ENCODE results near the gene SBF1.

Gene SBF1

GRCh38 chr22:50483106-50483505 lies 8.3 kb upstream of the SBF1 start:
- Histone ChIP-seq H3K9me3 (ENCODE audit: insufficient read depth, low read length) (no peaks in the 10 kb centered on the region), H3K4me3 (ENCODE audit: insufficient read length, low read depth) (no peak overlapping the region), H3K9ac (ENCODE audit: insufficient read length, low read depth) (no peak overlapping the region), H3K27me3 (ENCODE audit: insufficient read depth, insufficient read length) (peaks cover 21% of the 10 kb centered on the region), H3K36me3 (ENCODE audit: insufficient read depth, insufficient read length, low read length) (peaks cover 3% of the 10 kb centered on the region), H3K4me1 (ENCODE audit: insufficient read depth, insufficient read length) (peaks cover 10% of the 10 kb centered on the region)
- DNase-seq (ENCODE audit: low read depth, low spot score) = no peak
- TF ChIP-seq ZNF274 (IDR thresholded peaks at IDR 0.05; ENCODE audit: low read depth, low read length) (no peak), YY1 (IDR thresholded peaks at IDR 0.05; ENCODE audit: insufficient read depth, insufficient read length) (no peak), SUZ12 (IDR thresholded peaks at IDR 0.05; ENCODE audit: extremely low read depth, insufficient read depth, insufficient read length) (no peak)

DNA sequence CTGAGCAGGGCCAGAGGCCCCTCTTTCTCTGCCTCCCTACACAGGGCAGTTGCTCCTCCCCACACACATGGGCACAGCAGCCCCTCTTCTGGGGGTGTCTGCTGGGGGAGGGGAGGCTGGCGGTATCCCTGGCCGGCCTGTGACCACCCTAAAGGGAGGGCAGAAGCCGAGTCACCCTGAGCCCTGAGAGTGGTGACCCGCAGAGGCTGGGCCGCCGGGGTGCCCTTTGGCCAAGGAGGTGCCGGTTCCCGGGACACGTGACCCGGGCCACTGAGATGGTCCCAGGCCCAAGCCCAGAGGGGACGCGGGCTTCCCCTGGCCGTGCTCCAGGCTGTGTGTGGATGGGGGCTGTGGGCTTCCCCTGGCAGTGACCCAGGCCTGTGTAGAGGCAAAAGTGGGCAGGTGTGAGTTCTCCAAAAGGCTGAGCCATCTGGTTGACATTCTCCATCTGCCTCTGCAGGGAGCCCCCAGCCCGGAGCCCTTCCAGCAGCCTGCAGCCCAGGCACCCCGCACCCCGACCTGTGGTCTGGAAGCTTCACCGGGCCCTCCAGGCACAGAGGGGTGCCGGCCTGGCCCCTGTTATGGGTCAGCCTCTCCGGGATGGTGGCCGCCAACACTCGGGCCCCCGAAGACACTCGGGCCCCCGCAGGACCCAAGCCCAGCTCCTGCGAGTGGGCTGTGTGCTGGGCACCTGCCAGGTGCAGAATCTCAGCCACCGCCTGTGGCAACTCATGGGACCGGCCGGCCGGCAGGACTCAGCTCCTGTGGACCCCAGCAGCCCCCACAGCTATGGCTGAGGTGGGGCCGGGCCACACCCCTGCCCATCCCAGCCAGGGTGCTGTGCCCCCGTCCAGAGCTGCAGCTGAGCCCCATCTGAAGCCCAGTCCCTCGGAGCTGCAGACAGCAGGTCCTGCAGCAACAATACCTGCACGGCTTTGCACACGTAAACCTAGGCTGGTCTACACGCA lies 7.6 kb upstream of the SBF1 start:
- Histone ChIP-seq H3K4me1 (ENCODE audit: insufficient read depth, insufficient read length) (peaks cover 13% of the 10 kb centered on the region), H3K9ac (ENCODE audit: insufficient read length, low read depth) (peak overlapping the region; percentile 67), H3K27me3 (ENCODE audit: insufficient read depth, insufficient read length) (peaks cover 21% of the 10 kb centered on the region), H3K36me3 (ENCODE audit: insufficient read depth, insufficient read length, low read length) (peaks cover 3% of the 10 kb centered on the region), H3K9me3 (ENCODE audit: insufficient read depth, low read length) (no peaks in the 10 kb centered on the region), H3K4me3 (ENCODE audit: insufficient read length, low read depth) (peak overlapping the region; percentile 50)
- TF ChIP-seq YY1 (IDR thresholded peaks at IDR 0.05; ENCODE audit: insufficient read depth, insufficient read length) (no peak), ZNF274 (IDR thresholded peaks at IDR 0.05; ENCODE audit: low read depth, low read length) (no peak), SUZ12 (IDR thresholded peaks at IDR 0.05; ENCODE audit: extremely low read depth, insufficient read depth, insufficient read length) (no peak)
- DNase-seq (ENCODE audit: low read depth, low spot score) = no peak

GRCh38 chr22:50481440-50482106 lies 6.7 kb upstream of the SBF1 start, which contains the start of gene ADM2:
ADM2 (plus strand) TSS chr22:50481543; CDS start chr22:50481848, 305 bp downstream.
- TF ChIP-seq ZNF274 (IDR thresholded peaks at IDR 0.05; ENCODE audit: low read depth, low read length) (no peak), YY1 (IDR thresholded peaks at IDR 0.05; ENCODE audit: insufficient read depth, insufficient read length) (no peak), SUZ12 (IDR thresholded peaks at IDR 0.05; ENCODE audit: extremely low read depth, insufficient read depth, insufficient read length) (no peak)
- DNase-seq (ENCODE audit: low read depth, low spot score) = no peak

GRCh38 chr22:50481045-50481439 lies 6.2 kb upstream of the SBF1 start:
- peaks cover 3% of the 10 kb centered on the region for H3K36me3 ChIP-seq (ENCODE audit: insufficient read depth, insufficient read length, low read length)
- DNase-seq (ENCODE audit: low read depth, low spot score) = no peak
- peak overlapping the region; percentile 64 for H3K9ac ChIP-seq (ENCODE audit: insufficient read length, low read depth)
- no peaks in the 10 kb centered on the region for H3K9me3 ChIP-seq (ENCODE audit: insufficient read depth, low read length)
- peaks cover 16% of the 10 kb centered on the region for H3K4me1 ChIP-seq (ENCODE audit: insufficient read depth, insufficient read length)
- TF ChIP-seq SUZ12 (IDR thresholded peaks at IDR 0.05; ENCODE audit: extremely low read depth, insufficient read depth, insufficient read length) (no peak), YY1 (IDR thresholded peaks at IDR 0.05; ENCODE audit: insufficient read depth, insufficient read length) (no peak), ZNF274 (IDR thresholded peaks at IDR 0.05; ENCODE audit: low read depth, low read length) (no peak)
- H3K4me3 ChIP-seq (ENCODE audit: insufficient read length, low read depth) = peak overlapping the region; percentile 50
- H3K27me3 ChIP-seq (ENCODE audit: insufficient read depth, insufficient read length) = peaks cover 21% of the 10 kb centered on the region

More at GRCh38 chr22:50481440-50482106, 6.7 kb upstream of the SBF1 start, which contains the start of gene ADM2:
- peaks cover 16% of the 10 kb centered on the region for H3K4me1 ChIP-seq (ENCODE audit: insufficient read depth, insufficient read length)
- H3K27me3 ChIP-seq (ENCODE audit: insufficient read depth, insufficient read length) = peaks cover 21% of the 10 kb centered on the region
- H3K9me3 ChIP-seq (ENCODE audit: insufficient read depth, low read length) = no peaks in the 10 kb centered on the region
- H3K4me3 ChIP-seq (ENCODE audit: insufficient read length, low read depth) = peak within 1 kb of the TSS; percentile 50
- H3K36me3 ChIP-seq (ENCODE audit: insufficient read depth, insufficient read length, low read length) = peaks cover 3% of the 10 kb centered on the region
- peak within 1 kb of the TSS; percentile 67 for H3K9ac ChIP-seq (ENCODE audit: insufficient read length, low read depth)

- TF ChIP-seq ZNF274 (IDR thresholded peaks at IDR 0.05; ENCODE audit: low read depth, low read length) = no peak
- TF ChIP-seq SUZ12 (IDR thresholded peaks at IDR 0.05; ENCODE audit: extremely low read depth, insufficient read depth, insufficient read length) = no peak
- peaks cover 3% of the 10 kb centered on the region for H3K36me3 ChIP-seq (ENCODE audit: insufficient read depth, insufficient read length, low read length)
- no peak for DNase-seq (ENCODE audit: low read depth, low spot score)
- H3K9me3 ChIP-seq (ENCODE audit: insufficient read depth, low read length) = no peaks in the 10 kb centered on the region
- peaks cover 25% of the 10 kb centered on the region for H3K27me3 ChIP-seq (ENCODE audit: insufficient read depth, insufficient read length)
- H3K4me3 ChIP-seq (ENCODE audit: insufficient read length, low read depth) = no peak overlapping the region
- H3K9ac ChIP-seq (ENCODE audit: insufficient read length, low read depth) = no peak overlapping the region
- peaks cover 20% of the 10 kb centered on the region for H3K4me1 ChIP-seq (ENCODE audit: insufficient read depth, insufficient read length)
These were observed 4.9 kb upstream of the SBF1 start for GRCh38 chr22:50479721-50480120.

DNA sequence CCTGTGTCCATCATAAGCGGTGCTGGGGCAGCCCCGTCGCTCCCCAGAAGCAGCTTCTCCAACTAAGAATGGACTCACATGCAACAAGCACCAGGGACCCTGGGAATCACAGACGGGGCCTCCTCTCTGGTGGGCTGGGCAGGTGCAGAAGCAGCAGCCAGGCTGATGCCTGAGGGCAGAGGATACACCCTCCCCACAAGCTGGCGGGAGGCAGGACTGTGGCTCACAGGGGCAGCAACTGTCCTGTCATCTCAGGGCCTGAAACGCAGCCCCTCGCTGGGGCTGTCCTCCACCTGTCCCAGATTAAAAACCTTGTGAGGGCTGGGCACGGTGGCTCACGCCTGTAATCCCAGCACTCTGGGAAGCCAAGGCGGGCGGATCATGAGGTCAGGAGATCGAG lies 3.1 kb upstream of the SBF1 start:
- H3K4me1 ChIP-seq (ENCODE audit: insufficient read depth, insufficient read length) = peaks cover 16% of the 10 kb centered on the region
- H3K4me3 ChIP-seq (ENCODE audit: insufficient read length, low read depth) = no peak overlapping the region
- DNase-seq (ENCODE audit: low read depth, low spot score) = no peak
- H3K9ac ChIP-seq (ENCODE audit: insufficient read length, low read depth) = no peak overlapping the region
- H3K27me3 ChIP-seq (ENCODE audit: insufficient read depth, insufficient read length) = peaks cover 25% of the 10 kb centered on the region
- no peaks in the 10 kb centered on the region for H3K9me3 ChIP-seq (ENCODE audit: insufficient read depth, low read length)
- H3K36me3 ChIP-seq (ENCODE audit: insufficient read depth, insufficient read length, low read length) = peaks cover 5% of the 10 kb centered on the region
- TF ChIP-seq ZNF274 (IDR thresholded peaks at IDR 0.05; ENCODE audit: low read depth, low read length) (no peak), YY1 (IDR thresholded peaks at IDR 0.05; ENCODE audit: insufficient read depth, insufficient read length) (no peak), SUZ12 (IDR thresholded peaks at IDR 0.05; ENCODE audit: extremely low read depth, insufficient read depth, insufficient read length) (no peak)

GRCh38 chr22:50476868-50477267 lies 2.0 kb upstream of the SBF1 start:
- Histone ChIP-seq H3K9me3 (ENCODE audit: insufficient read depth, low read length) (no peaks in the 10 kb centered on the region), H3K36me3 (ENCODE audit: insufficient read depth, insufficient read length, low read length) (peaks cover 13% of the 10 kb centered on the region), H3K27me3 (ENCODE audit: insufficient read depth, insufficient read length) (peaks cover 24% of the 10 kb centered on the region), H3K9ac (ENCODE audit: insufficient read length, low read depth) (peak overlapping the region; percentile 42), H3K4me1 (ENCODE audit: insufficient read depth, insufficient read length) (peaks cover 14% of the 10 kb centered on the region), H3K4me3 (ENCODE audit: insufficient read length, low read depth) (no peak overlapping the region)
- no peak for DNase-seq (ENCODE audit: low read depth, low spot score)
- TF ChIP-seq YY1 (IDR thresholded peaks at IDR 0.05; ENCODE audit: insufficient read depth, insufficient read length) (no peak), SUZ12 (IDR thresholded peaks at IDR 0.05; ENCODE audit: extremely low read depth, insufficient read depth, insufficient read length) (no peak), ZNF274 (IDR thresholded peaks at IDR 0.05; ENCODE audit: low read depth, low read length) (no peak)
